GM21367 (cell line): ENCODE results near the gene MIF4GD.
"Not testable (repeated sequence)": the region's sequence is repeated elsewhere in the genome, so short reads cannot be mapped to it uniquely, and the experiment has no call there.

Experiments
- ATAC-seq: cut with Tn5 transposase; IDR thresholded peaks from one replicate; pipeline ENCODE4 v1.9.1; 2021; ENCODE audit not compliant: unreplicated experiment

MIF4GD gene

DNA sequence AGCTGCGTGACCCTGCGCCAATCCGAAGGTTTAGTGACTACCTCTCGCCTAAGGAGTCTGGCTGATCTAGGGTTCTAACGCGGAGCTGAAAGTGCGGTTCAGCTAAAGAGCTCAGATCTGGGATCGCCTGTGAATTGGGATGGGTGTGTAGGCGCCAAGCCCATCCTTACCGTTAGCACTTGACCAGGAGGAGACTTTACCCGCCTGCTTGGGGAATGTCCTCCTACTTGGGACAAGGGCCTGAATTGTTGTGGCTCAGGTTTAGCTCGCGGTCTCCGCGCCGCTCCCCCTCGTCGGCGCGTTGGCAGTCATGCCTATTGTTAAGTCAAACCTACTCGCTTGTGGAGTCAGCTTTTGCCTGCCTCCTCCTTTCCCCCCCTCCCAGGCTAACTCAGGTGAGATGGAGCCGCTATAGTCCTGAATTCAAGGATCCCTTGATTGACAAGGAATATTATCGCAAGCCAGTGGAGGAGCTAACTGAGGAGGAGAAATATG is 8.9 kb downstream of the MIF4GD start:
- ATAC-seq: no peak

DNA sequence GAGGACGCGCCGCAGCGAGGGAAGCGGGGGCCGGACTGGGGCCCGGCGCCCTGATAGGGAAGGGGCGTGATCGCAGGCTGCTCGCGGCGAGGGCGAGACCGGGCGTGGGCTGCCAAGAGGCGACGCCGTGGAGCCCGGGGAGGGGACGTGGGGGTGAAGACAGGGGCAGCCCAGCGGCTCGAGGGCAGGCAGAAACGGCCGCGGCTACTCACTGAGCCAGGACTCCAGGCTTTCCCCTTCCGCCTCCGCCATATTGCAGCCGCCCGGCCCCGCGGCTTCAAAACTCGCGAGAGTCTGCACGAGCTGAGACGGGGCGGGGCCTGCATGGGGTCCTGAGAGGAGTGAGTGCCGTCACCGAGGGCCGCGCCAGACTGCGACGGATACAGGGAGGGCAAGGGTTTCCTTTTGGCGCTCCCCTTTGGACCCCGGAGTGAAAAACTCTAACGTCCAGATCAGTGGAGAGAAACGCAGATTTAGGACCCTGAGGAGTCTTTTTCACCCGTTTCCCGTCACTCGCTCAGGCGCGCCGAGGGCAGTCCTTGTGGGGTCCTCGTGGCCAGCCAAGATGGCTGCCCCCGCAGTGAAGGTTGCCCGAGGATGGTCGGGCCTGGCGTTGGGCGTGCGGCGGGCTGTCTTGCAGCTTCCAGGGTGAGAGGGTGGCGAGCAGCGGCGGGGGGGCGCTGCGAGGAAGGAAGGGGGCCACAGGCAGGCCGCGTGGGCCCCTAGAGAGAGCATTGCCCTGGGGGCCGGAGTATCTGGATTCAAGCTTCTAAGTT is 9.5 kb downstream of the MIF4GD start, which contains the start of the genes GGA3 and MRPS7:
Gene GGA3 (minus strand): TSS at position 271 of the 776 bp plus-strand sequence. CDS start 19 bp downstream, at position 252.
Gene MRPS7 (plus strand): TSS at position 544 of the 776 bp plus-strand sequence. CDS start 22 bp downstream, at position 566.
- ATAC-seq: peak; percentile 81

DNA sequence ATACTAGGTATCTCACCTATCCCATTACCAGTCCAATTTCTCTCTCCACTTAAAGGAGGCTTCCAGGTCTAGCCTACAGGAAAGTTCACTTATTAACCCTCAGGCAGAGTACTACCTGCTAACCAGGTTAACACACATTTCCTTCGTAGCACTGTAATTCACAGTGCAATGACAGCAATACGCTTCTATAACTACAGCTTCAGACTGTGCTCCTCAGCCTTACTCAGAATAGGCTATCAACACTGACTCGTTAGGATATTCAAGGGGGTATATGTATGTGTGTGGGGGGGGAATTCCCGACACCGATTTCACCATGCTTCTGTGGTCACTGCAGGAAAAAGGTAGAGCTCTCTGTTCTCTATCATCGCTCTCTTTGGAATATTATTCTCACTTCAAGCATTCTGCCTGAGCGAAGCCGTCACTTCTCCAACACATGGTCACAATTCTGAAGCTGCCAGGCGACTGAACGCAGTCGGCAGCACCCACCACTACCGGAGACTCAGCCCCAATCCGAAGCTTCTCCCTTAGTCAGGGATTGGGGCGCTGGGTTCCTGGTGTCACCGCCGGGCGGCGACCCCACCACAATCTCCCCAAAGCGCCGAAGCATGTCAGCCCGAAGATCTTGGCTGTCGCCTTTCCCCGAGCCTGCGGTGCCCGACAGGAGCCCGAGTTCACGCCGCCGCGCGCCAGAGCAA is 10.2 kb downstream of the MIF4GD start:
- peak; percentile 24 for ATAC-seq

DNA sequence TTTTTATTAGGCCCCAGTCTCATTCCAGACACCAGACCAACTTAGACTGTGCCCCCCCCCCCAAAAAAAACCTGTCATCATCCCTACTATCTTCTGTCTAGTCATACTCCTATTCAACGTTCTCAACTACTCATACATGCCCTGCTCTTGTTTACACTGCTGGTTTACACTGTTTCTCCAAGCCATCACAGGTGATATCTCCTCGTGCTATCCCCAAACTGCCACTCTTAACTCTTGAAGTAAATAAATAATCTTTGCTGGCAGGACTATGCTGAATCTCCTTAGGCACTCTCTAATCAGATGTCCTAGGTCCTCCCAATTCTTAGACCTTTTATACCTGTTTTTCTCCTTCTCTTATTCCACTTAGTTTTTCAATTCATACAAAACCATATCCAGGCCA is 13.8 kb downstream of the MIF4GD start:
- not testable (repeated sequence) for ATAC-seq

DNA sequence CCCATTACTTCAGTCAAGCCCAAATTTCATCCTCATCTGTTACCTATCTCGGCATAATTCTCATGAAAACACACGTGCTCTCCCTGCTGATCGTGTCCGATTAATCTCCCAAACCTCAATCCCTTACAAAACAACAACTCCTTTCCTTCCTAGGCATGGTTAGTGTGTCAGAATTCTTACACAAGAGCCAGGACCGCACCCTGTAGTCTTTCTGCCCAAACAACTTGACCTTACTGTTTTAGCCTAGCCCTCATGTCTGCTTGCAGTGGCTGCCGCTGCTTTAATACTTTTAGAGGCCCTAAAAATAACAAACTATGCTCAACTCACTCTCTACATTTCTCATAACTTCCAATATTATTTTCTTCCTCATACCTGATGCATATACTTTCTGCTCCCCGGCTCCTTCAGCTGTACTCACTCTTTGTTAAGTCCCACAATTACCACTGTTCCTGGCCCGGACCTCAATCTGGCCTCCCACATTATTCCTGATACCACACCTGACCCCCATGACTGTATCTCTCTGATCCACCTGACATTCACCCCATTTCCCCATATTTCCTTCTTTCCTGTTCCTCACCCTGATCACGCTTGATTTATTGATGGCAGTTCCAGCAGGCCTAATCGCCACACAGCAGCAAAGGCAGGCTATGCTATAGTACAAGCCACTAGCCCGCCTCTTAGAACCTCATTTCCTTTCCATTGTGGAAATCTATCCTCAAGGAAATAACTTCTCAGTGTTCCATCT is 14.9 kb downstream of the MIF4GD start:
- ATAC-seq: not testable (repeated sequence)

DNA sequence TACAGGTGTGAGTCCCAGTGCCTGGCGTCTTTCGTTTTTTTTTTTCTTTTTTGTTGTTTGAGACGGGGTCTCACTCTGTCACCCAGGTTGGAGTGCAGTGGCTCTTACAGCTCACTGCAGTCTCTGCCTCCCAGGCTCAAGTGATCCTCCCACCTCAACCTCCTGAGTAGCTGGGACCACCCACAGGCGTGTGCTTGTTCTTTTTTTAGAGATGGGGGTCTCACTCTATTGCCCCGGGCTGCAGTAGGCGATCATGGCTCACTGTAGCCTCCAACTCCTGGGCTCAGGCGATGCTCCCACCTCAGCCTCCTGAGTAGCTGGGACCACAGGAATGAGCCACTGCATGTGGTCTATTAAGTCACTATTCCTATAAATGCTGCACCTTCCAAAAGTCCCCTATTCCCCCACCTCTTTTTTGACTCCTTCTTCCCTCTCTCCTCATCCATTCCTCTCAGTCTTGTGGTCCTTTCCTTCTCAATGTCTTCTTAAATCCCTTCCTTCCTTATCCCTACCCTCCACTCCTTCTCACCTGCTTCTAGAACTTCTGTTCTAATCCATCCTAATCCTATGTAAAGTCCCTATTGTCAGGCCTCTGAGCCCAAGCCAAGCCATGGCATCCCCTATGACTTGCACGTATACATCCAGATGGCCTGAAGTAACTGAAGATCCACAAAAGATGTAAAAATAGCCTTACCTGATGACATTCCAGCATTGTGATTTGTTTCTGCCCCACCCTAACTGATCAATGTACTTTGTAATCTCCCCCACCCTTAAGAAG is 18.8 kb downstream of the MIF4GD start:
- no peak for ATAC-seq

DNA sequence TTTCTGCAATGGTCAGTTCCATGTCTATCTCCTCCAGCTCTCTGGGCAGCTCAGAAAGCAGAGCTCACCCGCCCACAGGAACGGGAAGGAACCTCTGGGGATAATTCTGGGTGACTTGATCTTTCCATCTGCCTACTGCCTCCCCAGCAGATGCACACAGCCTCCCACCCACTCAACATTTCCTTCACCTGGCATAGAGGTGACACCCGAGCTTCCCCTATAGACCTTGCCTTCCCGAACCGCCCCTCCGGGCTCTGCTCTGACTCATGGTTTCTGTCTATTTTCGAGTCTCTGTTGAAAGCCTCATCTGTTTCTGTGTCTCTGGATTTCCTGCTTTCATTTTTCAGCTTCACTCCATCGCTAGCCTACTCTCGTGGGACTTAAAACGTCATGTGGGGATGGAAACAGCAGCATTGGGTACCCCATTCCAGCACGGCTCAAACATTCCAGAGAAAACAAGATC is 21.0 kb downstream of the MIF4GD start:
- peak; percentile 54 for ATAC-seq

DNA sequence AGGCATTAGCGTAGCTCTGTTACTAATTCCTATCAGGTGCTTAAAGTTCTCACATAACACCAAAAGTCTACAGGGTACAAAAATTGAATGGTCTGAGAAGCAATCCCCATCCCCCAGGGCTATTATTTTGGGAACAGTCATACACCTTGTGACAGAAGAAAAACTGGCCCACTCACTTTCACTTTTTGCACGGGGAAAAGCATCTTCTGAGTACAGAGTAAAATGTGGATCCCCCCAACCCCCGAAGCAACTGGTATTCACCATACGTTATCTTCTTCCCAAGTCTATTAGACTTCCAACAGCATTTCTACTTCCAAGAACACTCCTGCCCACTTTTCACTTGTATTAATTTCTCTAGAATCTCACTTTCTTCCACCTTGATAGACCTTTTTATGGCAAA is 21.5 kb downstream of the MIF4GD start:
- ATAC-seq: no peak

DNA sequence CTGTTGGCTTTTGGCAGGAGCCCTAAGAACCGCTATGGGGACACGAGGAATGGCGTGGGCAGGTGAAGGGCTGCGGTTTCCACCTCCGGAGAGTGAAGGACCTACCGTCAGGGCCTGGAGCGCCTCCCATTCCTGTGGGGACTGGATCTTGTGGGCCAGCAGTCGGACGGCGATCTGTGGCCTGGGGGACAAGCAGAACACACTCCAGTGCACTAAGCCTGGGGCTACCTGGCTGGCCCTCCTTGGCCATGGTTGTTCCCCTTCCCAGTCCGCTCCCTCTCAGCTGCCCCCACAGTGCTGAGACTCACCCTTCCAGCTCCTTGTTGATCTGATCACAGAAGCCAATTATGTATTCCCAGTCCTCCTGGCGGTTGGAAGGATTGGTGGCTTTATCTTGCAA is 24.6 kb downstream of the MIF4GD start:
- ATAC-seq: no peak

DNA sequence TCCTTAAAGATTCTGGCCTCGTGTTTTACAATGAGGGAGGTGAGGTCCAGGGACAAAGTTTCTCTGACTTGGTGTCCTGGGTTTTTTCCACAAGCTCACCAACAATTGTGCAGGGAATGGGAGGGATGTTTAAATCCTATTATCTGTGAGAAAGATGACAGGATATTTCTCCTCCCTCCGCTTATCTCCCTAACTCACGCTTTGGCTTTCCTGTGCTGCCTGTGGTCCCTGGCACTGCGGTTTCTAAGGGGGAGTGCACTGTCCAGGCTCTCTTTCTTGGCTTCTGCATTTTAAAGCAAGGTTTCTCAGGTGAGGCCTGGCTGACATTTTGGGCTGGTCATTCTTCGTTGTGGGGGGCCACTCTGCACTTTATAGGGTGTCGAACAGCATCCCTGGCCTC is 26.0 kb downstream of the MIF4GD start:
- ATAC-seq: no peak

DNA sequence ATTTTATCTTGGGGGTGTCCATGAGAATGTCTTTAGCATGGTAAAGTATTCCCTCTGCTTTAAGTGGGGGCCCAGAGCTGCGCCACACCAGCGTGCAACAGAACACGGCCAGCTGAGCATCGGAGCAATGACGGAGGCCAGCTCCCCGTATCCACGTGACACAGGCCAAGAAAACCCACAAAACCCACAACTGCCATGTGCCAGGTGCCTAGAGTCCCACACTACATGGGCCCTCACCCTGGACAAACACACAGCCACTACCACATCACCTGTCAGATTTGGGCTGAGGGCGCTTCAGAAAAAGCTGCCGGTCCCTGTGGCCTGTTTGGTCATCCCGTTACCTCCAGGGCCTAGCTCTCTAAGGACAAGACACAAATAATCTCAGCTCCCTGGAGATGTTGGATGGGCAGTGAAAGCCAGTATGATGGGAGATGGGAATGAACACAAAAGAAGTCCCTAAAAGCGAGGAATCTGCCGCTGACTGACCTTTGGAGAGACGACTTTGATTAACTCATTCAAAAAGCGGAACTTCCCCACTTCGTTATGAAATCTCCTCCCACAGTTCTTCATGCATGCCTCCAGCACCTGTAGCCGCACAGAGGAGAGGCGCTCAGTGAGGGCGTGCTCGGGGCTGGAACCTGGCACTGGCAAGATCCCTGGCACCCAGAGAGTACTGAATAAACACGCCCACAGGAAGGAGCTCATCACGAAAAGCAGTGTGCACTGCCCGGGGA is 26.7 kb downstream of the MIF4GD start:
- ATAC-seq: no peak

DNA sequence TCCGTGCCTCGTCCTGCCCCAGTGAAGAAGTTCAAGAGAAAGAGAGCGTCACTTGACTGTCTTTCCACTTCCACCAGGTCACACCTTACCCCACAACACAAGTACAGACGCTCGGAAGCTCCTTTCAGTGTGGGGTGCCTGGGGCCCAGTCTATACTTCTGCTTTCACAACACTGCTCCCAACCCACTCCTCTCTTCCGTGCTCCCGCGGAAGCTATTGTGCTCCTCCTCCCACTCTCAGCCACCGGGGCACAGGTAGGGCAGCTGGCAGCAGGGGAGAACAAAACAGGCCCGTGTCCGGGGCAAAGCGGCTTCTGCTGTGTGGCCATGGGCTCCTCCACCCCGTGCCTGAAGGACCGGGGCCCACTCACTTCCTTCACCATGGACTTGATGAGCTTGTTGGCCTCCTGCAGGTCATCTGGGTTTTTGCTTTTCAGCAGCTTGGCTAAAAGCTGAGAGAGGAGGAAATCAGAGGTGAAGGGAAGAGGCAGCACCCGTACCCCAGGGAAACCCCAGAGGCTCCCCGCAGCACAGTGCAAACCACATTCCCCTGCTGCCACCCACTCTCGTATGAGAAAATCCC is 28.5 kb downstream of the MIF4GD start:
- no peak for ATAC-seq

DNA sequence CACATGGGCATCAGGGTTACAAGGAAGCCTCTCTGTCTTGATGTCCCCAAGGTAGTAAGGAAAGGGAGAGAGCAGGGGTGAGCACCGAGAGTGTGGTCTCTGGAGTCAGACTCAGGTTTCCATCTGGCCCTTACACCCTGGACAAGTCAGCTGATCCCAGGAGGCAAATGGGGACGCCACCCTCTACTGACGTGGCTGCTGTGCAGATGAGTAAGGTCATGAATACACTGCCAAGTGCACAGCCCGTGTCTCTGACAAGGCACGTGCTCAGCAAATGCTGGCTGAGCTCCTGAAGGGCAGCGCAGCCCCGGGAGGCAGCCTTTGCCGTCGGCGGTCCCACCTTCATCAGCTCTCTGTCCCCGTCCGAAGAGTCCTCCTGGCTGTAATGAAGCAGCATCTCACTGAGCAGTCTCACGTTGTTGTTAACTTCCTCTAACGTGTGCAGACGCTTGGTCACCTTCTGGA is 29.0 kb downstream of the MIF4GD start:
- no peak for ATAC-seq

DNA sequence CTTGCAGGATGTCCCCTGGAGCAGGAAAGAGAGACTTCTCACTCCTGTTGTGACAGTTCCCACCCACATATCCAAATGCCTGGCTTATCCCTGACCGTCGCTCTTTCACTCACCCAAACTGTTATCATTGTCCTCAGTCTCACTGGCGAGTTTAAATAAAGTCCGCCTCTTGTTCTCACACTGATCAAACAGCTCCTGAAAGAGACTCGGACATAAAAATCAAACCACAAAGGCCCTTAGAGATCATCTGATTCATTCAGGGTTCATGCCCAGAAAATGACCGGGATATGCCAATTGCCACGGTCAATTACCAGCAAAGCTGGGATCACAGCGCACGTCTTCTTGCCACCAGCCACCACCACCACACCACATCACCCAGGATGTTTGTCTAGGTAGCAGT is 29.5 kb downstream of the MIF4GD start:
- ATAC-seq: no peak

DNA sequence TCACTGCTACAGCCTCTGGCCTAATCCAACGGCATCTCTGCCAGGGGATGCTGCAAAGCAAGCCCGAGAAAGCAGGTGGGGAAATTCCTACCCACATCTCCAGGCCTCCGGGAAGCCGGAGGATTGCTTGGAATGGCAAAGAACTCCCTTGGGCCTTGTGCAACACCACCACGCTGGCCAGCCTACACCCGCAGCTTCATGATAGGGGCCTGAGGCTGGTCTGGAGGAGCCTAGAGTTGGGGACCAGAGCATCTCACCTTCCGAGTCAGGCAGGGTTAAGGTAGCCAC is 29.9 kb downstream of the MIF4GD start:
- no peak for ATAC-seq

DNA sequence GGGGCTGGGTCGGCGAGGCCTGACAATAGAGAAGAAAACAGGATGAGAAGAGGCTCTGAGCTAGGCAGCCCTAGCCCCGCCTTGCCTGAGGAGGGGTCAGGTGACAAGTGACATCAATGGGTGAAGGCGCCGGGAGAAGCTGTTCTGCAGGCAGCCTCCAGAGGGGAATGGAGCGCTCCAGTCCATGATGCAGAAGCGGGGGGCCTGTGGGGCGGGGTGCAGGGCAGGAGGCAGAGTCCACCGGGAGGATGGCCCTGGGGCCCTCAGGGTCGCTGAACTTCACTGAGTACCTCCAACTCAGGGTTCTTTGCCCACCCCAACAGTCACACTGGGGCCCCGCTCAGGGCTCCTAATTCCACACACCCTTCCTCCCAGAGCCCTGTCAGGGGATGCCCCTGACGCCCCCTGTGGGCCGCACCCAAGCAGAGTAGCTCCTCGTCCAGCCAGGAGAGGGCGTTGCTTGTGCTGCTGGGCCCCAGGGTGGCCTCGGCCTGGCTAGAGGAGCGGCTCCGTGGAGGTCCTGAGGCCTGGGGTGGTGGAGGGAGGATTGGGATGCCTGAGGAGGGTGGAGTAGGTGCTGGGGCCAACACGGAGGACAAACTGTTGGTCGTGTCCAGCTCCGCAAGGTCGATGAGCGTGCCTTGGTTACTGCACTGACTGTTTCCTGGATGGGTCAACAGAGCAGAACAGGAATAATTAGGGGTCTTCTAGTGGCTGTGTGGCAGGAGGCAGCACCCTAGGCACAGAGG is 30.5 kb downstream of the MIF4GD start:
- ATAC-seq: no peak

DNA sequence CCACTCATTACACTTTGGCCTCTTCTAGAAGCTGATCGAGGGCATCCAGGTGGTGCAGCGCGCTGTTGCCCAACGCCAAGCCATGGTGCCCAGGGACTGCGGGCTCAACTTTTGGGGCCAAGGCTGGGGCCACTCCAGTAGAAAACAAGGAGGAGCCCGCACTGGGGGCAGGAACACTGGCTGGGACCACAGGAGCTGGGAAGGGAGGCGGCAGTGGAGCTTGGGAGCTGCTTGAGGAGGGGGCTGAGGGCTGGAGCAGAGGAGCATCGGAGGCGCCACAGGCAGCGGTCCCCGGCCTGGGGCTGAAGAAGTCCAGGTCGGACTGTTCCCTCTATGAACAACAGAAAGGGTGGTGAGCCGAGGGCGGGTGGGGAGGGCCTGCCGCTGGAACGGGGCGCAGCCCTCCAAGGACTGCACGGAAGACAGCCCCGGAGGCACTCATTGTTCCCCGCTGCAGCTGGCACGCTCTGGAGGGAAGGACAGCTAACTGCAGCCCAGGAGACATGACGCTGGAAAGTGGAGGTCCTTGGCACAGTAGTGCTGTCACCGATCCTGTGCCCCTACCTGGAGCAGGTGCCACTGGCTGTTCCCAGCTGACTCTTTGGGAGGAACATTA is 31.1 kb downstream of the MIF4GD start:
- no peak for ATAC-seq

DNA sequence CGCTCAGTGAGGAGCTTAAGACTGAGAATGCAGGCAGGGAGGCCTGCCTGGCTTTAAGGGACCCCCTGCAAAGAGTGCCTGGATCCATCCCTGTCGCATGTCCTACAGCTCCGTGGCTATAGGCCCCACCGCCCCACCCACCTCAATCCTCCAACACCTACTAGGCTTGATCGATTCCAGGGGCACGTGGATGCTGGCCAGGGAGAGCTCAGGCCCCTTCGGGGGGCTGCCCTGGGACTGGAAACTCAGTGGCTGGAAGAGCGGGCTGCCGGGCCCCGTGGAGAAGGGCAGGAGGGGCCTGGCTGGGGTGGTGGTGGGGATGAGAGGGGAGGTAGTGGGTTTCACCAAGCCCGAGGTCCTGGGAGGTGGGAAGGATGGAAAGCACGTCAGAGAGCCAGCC is 31.8 kb downstream of the MIF4GD start:
- no peak for ATAC-seq
